Fibroblast of skin of right quadriceps (primary cell): ENCODE data around the gene ACTRT2.

Experiments
- DNase-seq: peaks from one replicate; pipeline ENCODE4 v3.0.0-alpha.2; 2013

Gene ACTRT2

GRCh38 chr1:3003039-3003940, 18.0 kb upstream of the ACTRT2 start:
- DNase-seq, result no peak

DNA sequence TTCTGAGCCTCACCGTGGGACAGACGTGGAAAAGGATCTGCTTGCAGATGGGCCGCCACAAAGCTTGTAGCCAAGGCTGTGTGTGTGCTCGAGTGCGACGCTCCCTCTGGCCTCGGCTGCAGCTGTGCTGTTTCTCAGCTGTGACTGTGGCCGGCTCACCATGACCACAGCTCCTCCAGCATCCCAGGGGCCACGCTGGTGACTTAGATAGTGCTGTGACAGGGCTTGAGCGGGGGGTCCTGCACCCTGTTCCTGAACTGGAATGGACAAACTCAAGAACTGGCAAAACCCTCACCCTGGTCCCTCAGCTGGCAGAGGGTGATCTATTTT, 17.4 kb upstream of the ACTRT2 start:
- no peak for DNase-seq

DNA sequence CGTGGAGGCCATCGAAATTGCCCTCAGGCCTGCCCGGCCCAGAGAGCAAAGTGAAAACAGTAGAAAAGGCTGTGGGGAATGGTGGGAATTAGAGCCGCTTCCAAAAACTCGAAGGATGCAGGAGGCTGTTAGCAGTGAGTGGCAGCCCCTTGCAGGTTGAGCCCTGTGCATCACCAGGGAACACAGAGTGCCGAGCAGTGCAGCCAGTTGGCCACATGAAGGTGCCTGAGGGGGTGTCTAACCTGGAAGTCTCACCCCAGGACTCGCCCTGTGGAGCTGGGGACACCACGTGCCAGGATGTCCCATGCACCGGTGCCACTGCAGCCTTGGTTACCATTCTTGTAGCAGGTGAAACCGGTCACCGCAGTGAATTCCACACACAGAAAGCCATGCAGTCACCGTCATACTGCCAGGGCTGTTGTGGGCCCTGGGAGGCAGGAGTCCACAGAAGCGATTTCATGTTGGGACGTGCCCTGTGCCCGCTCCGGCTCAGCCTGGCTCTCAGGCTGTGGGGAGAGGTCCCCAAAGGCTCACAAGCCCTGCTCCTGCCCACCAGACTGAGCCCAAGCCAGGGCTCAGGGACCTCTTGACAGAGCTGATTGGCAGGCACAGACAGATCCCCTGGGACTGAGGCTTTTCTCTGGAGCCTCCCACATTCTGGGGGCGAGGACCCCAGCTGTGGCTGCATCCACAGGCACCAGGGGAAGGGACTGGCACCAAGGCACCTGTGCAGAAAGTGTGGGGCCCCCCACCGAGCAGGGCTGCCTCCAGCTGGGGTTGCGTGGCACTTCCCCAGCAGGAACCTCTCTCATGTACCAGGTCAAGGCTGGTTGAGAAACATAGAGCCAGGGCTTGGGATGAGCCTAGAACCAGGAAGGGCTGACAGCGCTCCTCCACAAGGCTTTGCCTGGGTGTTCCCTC, 16.7 kb upstream of the ACTRT2 start:
- DNase-seq, result no peak

- DNase-seq, result no peak
Observed at GRCh38 chr1:3005771-3006170, 15.5 kb upstream of the ACTRT2 start.

DNA sequence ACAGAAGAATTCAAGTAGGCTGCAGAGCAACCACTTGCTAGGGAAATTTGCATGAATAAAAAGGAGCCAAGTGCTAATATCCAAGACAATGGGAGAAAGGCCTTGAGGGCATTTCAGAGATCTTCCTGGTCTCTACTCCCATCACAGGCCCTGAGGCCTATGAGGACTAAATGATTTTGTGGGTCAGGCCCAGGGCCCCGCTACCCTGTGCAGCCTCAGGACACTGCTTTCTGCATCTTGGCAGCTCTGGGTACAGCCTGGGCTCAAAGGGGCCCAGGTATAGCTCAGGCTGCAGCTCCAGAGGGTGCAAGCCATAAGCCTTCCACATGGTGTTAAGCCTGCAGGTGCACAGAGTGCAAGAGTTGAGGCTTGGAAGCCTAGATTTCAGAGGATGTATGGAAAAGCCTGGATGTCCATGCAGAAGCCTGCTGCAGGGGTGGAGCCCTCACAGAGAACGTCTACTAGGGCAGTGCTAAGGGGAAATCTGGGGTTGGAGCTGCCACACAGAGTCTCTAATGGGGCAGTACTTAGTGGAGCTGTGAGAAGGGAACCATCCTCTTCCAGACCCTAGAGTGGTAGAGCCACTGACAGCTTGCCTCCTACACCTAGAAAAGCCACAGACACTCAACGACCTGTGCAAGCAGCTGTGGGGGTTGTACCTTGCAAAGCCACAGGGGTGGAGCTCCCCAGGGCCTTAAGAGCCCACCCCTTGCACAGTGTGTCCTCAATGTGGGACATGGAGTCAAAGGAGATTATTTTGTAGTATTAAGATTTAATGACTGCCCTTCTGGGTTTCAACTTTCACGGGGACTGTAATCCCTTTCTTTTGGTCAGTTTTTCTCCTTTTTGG, 13.7 kb upstream of the ACTRT2 start:
- DNase-seq, result no peak

GRCh38 chr1:3009021-3009420, 12.2 kb upstream of the ACTRT2 start:
- DNase-seq, result no peak

DNA sequence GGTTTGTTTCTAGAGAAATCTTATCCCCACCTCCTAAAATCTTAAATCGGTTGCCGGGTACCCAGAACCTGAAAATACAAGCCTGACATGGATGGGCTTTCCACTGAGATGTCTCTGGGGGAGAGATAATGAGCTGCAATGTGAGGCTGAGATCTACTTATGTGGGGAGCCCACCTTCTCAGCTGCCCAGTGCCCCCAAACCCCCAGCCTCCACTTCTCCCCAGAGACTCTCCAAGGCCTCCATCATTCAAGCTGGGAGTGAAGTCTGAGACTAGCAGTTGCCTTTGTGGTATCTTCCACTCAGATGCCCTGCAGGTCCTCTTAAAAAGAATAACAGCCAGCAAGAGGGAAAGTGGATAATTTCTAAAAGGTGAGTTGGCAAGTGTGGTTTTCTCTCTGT, 11.7 kb upstream of the ACTRT2 start:
- no peak for DNase-seq

DNA sequence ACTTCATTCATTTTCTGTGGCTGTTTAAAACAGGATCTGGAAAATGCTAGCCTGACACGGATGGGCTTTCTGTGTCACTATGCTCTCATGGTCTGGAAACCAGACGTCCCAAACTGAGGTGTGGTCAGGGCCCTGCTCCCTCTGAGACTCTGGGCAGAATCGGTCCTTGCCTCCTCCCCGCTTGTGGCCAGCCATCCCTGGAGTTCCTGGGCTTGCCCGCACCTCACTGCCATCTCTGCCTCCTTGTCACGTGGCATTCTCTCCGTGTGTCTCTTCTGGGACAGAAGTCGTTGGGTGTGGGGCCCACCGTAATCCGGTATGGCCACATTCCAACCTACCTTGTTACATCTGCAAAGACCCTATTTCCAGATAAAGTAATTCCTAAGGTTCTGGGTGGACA, 10.1 kb upstream of the ACTRT2 start:
- no peak for DNase-seq

DNA sequence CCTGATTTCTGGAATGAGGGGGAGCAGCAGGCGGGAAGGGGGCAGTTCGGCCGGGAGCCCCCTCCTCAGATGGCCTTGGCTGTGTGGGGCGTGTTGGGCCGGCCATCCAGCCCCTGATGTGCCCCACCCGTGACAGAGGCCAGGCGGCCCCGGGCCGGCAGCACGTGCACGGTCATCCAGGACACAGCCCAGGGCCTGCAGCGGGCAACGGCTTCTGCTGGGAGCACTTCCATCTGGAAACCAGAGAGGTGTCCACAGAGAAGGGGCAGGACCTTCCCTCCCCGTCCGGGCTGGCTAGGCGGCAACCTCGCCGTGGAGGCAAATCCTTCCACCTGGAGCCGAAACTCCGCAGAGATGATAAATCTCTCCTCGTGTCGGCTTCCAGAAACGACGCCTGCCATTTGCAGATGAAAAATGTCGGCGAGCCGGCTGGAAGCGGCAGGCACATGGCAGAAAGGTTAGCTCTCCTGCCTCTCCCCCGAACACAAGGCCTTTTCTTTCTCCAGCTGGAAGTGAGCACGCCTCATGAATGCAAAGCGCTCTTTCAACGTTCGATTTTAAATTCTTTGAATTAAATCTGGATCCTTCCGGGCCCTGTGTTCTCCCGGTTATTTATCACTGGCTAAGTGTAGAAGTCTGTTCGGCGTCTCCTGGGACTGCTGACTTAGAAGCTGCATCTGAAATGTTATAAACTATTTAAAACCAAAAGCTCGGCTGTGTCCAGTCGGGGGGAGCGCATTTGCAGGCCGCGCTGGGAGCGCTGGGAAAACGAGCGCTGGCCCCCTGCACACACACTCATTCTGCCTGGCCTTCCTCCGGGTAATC, 9.4 kb upstream of the ACTRT2 start:
- DNase-seq, result no peak

- DNase-seq, result peak; percentile 5
Observed at GRCh38 chr1:3012456-3013291, 8.6 kb upstream of the ACTRT2 start.

GRCh38 chr1:3013371-3014049, 7.8 kb upstream of the ACTRT2 start:
- DNase-seq, result no peak

- DNase-seq, result no peak
Observed at GRCh38 chr1:3014050-3014440, 7.2 kb upstream of the ACTRT2 start.

DNA sequence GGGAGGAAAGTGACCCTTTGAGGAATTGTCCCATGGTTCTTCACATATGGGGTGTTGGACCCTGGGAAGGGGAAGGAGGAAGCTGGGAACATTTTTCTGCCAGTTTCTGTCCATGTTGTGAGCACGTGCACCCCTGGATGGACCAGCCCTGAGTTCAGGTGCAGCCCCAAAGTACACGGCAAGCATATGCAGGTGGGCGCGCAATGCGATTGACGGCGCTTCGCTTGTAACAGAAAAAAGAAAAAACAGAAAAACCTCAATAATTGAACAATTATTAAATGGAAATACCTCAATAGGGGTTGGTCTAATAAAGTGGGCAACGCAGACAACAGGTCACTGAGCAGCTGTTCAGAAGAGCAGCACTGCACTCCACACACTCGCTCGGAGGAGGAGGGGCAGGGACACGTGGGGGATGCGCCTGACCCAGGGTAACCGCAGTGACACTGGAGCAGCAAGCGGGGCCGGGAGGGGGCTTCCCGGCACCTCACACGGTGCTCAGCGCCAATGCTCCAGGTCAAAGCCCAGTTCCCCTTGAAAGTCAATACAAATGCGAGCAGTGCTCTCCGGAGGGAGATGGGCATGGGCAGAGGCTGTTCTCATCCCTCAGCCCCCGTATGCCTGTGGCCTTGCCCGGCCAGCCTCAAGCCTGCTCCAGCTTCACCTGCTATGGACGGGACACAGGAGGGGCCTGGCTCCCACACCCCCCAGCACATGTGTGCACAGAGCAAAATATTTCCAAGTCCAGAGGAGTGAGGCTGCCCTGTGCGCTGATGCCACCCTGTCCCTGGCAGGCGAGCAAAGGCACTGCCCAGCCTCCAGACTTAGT, 6.6 kb upstream of the ACTRT2 start:
- no peak for DNase-seq

GRCh38 chr1:3015269-3015635, 6.0 kb upstream of the ACTRT2 start:
- no peak for DNase-seq

DNA sequence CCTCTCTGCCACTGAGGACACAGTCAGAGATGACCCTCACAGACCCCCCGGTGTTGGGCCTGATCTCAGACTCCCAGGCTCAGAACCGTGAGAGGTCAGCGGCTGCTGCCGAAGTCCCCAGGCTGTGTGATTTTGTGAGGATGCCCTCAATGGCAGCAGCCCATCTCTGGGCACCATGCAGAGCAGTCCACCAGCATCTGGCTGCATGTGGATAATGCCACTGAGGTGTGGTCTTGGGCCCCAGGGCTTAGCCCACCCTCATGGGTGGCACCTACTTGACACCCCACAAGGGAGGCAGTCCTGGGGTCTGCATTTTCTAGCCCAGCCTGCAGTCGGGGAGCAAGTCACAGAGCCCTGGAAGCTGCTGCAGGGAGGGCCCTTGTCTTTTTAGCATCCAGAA, 5.5 kb upstream of the ACTRT2 start:
- DNase-seq, result no peak

GRCh38 chr1:3016641-3017439, 4.4 kb upstream of the ACTRT2 start:
- no peak for DNase-seq

- DNase-seq, result no peak
Observed at GRCh38 chr1:3017440-3018050, 3.7 kb upstream of the ACTRT2 start.

GRCh38 chr1:3018051-3018471, 3.2 kb upstream of the ACTRT2 start:
- DNase-seq, result no peak
